C4-2B (cell line): ENCODE measurements around the gene COQ8A.

Experiments used
- H3K27ac ChIP-seq: fragments of 450-650 bp; 2 replicates; pipeline ENCODE4 v1.5.1; 2017
- ZFX ChIP-seq: fragments of 450-650 bp; IDR thresholded peaks from 2 replicates; pipeline ENCODE4 v1.6.1; 2017
- TF ChIP-seq, protein P1 (sequence below): fragments of 450-650 bp; conservative IDR thresholded peaks from 2 replicates; pipeline ENCODE4 v1.5.1; 2017; ENCODE audit warnings: mild to moderate bottlenecking

Gene COQ8A

DNA sequence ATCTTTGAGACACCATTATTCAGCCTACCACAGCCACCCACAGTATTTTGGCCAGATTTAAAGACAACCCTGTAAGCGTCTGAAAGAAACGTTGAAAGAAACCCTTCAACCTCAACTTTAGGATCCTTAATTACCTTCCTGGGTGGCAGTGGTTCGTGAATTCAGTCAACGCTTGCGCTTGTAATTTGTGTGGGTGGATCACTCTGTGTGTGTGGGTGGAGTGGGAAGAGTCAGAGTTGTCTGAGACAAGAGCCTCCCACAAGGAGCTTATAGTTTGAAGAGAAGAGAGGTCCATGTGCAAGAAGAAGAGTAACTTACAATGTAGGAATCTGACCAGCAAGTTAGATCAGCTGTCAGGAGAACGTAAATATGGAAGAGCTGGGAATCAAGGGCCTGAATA, 8.4 kb downstream of the COQ8A start:
- TF ChIP-seq, protein P1, sequence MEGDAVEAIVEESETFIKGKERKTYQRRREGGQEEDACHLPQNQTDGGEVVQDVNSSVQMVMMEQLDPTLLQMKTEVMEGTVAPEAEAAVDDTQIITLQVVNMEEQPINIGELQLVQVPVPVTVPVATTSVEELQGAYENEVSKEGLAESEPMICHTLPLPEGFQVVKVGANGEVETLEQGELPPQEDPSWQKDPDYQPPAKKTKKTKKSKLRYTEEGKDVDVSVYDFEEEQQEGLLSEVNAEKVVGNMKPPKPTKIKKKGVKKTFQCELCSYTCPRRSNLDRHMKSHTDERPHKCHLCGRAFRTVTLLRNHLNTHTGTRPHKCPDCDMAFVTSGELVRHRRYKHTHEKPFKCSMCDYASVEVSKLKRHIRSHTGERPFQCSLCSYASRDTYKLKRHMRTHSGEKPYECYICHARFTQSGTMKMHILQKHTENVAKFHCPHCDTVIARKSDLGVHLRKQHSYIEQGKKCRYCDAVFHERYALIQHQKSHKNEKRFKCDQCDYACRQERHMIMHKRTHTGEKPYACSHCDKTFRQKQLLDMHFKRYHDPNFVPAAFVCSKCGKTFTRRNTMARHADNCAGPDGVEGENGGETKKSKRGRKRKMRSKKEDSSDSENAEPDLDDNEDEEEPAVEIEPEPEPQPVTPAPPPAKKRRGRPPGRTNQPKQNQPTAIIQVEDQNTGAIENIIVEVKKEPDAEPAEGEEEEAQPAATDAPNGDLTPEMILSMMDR: no peak
- no peak for TF ChIP-seq ZFX
- H3K27ac ChIP-seq: no peak overlapping the region

DNA sequence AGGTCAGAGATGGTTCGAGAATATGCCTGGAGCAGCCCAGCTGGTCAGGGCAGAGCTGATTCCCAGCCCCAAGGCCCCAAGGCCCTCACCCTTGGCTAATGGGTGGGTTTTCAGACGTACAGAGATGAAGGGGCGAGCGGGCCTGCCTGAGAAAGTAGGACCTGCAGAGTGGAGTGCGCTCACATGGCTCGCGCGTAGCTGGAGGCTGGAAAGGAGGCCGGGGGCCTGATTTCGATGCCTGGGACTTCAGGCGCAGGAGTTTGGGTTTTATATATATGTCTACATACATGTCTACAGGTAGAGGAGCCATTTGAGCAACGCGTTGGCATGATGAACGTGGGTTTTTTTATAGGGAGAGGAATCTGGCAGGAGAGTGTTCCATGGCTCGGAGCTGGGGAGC, 8.9 kb downstream of the COQ8A start:
- no peak overlapping the region for H3K27ac ChIP-seq
- TF ChIP-seq ZFX: no peak
- TF ChIP-seq, protein P1: no peak

DNA sequence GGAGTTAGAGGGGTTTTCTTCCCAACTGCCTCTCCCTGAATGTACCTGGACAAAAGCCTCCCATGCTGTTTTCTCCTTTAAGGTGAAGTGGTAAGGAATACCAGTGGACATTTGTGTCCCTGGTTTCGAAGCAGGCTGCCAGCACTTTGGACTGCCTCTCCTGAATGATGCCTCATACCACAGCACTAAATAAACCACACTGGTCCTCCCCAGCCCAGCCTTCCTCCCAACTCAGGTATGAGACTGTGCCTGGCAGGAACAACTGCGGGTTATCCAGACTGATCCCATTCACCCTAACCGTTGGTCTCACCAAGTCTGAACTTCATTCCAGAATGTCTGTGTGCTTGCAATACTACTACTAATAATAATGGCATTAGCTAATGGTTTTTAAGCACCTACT, 9.3 kb downstream of the COQ8A start:
- no peak for TF ChIP-seq ZFX
- TF ChIP-seq, protein P1: no peak
- no peak overlapping the region for H3K27ac ChIP-seq

DNA sequence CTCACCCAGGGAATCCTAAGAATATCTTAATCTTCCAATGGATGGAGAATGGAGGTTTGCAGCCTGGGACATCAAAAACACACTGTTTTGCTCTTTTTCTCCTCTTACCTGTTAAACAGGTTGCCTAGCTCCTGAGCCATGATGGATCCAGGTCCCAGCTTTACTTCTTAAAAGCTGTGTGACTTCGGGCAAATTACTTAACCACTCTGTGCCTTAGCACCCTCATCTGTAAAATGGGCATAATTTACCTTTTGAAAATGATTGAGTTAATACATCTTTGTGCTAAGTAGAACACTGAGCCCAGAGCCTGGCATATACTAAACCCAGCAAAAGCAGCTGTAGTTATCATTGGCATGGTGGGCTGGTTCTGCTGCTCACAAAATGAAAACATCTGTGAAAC, 10.2 kb downstream of the COQ8A start:
- no peak overlapping the region for H3K27ac ChIP-seq
- no peak for TF ChIP-seq ZFX
- TF ChIP-seq, protein P1: no peak

DNA sequence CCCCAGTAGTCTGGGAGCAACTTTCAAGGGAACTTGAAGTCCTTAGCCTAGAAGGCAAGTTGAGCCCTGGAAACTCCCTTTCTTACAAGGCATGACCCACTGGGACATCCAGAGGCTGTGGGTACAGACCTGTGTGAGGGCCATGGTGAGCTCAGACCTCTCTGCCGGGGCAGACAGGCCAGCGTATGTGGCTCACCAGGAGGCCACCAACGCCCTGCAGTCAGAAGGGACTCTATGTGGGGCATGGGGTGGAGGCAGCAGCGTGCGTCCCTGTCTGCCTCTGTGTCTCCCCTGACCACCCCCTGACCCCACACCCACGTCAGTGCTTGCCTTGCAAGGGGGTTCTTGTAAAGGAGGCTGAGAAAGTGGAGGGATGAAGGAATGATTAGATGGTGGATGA, 10.8 kb downstream of the COQ8A start:
- H3K27ac ChIP-seq: no peak overlapping the region; the same call in 1 of the 2 replicates
- TF ChIP-seq ZFX: no peak
- TF ChIP-seq, protein P1: no peak

DNA sequence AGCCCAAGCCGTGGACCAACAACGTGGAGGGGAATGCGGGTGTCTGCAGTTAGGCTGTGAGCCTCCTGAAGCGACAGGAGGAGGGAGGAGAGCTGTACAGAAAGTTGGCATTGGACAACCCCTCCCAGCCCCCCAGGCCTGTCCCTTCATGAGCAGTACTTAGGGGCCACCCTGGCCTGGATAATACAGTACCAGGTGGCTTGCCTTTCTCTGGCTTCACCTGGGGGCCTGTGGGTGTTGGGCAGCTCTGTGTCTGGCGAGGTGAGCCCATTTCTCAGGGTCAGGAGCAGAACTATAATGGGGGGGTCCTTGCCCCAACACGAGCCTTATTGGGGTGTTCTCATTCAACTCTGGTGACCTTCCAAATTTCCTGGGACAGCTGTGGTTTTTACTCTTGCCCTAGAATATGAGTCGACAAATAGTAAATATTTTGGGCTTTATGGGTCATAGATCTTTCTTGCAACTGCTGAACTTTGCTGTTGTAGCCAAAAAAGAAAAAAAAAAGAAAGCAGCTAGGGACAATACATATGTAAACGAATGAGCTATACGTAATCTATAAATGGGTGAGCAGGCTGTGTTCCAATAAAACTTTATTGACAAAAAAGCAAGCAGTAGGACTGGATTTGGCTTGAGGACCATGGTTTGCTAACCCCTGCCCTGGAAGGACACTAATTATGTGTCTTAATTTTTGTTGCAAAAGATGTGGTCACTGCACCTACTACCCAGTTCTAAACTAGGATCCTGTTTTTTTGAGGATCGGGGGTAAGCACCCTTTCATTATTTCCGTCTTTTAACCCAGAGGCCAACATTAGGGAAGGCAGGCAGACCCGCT, 11.4 kb downstream of the COQ8A start:
- TF ChIP-seq, protein P1: no peak
- TF ChIP-seq ZFX: no peak
- no peak overlapping the region; the same call in 1 of the 2 replicates for H3K27ac ChIP-seq

DNA sequence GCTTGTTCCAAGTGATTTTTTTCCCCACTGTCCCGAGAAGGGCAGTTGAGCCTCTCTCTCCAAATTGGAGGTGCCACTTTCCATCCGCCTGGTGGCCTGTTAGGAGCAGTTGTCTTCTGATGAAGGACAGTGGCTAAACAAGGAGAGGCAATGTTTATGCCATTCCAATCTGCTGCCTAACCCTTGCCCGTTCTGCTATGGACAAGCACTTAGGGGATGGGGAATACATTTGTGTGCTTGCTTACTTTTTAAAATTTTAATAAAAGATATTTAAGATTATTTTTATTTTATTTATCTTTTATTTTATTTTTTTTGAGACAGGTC, 12.0 kb downstream of the COQ8A start:
- TF ChIP-seq ZFX: no peak
- TF ChIP-seq, protein P1: no peak
- no peak overlapping the region for H3K27ac ChIP-seq
